ENCODE data around the gene NRP2.

NRP2 gene

DNA sequence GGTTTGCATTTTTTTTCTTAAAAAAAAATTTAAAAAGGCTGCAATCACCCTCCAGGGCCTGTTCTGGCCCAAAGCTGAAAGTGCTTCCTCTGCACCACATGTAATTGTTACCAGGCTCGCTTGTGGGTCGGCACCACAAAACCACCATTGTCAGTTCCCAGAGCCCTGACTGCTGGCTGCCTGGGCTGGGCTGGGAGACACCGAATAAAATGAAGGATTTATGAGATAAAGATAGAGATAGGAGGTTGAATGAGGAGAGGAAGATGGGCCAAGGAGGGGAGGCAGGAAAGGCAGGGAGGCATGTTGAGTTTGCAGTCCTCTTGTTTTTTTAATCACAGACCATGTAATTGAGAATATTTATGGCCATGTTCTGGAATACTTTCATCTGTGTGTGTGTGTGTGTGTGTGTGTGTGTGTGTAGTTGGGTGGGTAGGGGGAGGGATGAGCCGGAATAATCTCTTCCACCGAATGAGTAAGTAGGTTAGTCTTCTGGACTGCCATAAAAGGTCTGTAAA, 14.7 kb downstream of the NRP2 start:
- H3K4me3 ChIP-seq, result no peak overlapping the region
- no peak for DNase-seq (ENCODE audit: low spot score)
- peak overlapping the region in 1 of 2 donors; percentile 73 for H3K27ac ChIP-seq
- TF ChIP-seq, protein P1, sequence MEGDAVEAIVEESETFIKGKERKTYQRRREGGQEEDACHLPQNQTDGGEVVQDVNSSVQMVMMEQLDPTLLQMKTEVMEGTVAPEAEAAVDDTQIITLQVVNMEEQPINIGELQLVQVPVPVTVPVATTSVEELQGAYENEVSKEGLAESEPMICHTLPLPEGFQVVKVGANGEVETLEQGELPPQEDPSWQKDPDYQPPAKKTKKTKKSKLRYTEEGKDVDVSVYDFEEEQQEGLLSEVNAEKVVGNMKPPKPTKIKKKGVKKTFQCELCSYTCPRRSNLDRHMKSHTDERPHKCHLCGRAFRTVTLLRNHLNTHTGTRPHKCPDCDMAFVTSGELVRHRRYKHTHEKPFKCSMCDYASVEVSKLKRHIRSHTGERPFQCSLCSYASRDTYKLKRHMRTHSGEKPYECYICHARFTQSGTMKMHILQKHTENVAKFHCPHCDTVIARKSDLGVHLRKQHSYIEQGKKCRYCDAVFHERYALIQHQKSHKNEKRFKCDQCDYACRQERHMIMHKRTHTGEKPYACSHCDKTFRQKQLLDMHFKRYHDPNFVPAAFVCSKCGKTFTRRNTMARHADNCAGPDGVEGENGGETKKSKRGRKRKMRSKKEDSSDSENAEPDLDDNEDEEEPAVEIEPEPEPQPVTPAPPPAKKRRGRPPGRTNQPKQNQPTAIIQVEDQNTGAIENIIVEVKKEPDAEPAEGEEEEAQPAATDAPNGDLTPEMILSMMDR (IDR thresholded peaks at IDR 0.05), result no peak

DNA sequence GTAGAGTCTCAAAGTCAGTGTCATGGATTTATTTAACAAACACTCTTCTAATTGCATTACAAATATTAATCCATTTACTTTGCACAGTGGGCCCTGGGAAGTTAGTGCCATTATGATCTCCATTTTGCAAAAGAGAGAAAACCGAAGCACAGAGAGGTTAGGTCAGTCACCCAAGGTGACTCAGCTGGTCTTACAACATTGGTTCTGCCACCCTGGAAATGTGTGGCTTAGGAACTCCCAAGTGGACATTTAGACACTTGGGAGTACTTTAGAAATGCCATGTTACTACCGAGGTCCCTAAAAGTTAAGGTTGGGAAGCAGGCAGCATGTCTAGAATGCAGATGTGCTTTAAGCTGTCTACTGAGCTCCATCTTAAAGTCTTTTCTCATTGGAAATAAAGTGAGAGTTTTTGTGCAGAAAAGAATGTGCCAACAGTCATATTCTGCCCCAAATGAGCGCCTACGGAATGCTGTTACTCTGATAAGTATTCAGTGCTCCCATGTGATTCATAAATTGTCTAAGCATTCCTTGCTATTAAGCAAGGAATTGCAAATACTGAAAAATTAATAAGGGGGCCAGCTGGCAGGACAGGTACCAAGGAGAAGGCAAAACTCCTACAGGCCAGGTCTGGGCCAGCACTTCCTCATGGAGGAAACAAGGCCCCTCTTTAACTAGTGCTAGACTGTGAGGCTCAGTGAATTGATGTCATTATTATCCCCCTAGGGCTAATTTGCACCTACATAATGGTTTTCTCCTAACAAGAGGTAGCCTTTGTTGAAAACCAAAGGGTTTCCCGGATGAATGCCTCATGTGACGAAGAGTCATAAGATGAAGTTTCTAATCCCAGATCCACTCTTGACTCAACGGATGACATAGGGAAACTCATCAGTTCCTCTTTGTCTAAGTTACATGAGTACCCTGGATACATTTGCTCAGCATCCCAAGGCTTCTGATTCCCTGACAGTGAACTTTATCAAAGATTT, 16.3 kb downstream of the NRP2 start:
- Histone ChIP-seq H3K4me3 (no peak overlapping the region), H3K27ac (peak overlapping the region; percentile 49 to 84)
- no peak for DNase-seq (ENCODE audit: low spot score)
- TF ChIP-seq, protein P1 (IDR thresholded peaks at IDR 0.05), result no peak

DNA sequence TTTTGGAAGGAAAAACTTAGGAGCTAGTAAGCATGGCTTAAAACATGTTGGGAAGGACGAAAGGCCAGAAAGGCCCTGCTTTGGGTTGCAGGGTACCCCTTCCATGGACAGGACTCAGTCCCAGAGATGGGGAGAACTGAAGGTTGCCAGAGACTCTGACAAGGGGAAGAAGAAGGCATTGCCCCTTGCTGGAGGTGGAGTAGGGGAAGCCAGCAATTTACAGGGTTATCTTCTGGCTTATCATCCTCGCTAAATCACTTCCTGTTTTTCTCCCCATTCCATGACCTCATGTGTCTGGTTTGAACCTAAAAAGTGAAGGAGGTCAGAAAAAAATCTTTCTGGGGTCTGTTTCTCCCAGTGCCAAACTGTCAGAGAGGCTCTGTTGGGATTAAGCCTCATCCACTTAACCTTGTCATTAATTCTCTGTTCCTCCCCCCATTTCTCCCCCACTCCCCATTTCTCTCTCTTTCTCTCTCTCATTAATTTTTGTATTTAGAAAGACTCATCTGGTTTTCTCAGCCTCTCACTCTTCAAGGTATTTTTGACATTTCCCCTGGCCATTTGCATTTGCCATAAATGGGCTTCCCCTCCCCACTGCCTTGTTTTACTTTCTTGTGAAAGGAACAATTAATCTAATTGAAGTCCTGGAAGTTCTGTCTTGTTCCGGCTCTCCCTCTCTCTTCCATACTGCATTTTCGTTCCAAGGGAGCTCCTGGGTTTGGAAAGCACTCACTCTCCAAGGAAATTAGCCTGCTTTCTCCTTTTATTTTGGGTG, 17.4 kb downstream of the NRP2 start:
- no peak for DNase-seq (ENCODE audit: low spot score)
- peak overlapping the region; percentile 49 to 84 for H3K27ac ChIP-seq
- TF ChIP-seq, protein P1 (IDR thresholded peaks at IDR 0.05), result no peak
- H3K4me3 ChIP-seq, result no peak overlapping the region

DNA sequence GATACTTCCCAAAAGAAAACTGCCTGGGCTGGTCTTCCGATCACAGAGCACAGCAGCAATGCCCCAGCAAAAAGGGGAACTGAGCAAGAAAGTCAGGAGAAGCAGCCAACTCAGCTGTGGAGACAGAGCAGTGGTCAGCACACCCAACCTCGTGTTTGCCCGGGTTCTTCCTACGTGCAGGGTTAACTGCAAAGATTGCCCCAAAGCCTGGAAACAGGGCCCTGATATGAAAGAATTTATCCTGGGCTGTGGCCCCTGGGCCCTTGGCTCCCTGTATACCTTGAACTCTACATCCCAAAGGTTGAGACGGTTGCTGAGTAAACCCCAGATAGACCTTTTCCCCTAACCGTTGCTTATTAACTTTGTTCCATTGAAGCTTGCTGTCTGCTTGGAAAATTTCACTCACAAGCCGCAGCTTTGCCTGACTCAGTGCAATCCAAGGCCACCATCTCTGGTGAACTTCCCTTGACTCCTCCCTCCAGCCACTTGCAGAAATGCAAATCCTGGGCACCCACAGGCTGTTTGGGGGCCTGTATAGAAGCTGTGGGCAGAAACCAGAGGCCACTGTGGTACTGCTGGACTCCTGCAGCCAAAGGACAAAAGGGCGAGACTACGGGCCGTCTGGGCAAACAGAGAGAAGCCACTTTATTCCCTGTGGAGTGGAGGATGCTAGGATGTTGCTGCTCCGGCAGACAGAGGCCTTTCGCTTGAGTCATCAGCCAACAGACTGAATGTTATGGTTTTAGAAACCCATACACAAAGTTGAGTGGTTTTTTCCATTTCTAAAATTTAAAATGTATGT, 18.2 kb downstream of the NRP2 start:
- Histone ChIP-seq H3K4me3 (no peak overlapping the region), H3K27ac (peak overlapping the region; percentile 49 to 84)
- no peak for DNase-seq (ENCODE audit: low spot score)
- TF ChIP-seq, protein P1 (IDR thresholded peaks at IDR 0.05), result no peak

DNA sequence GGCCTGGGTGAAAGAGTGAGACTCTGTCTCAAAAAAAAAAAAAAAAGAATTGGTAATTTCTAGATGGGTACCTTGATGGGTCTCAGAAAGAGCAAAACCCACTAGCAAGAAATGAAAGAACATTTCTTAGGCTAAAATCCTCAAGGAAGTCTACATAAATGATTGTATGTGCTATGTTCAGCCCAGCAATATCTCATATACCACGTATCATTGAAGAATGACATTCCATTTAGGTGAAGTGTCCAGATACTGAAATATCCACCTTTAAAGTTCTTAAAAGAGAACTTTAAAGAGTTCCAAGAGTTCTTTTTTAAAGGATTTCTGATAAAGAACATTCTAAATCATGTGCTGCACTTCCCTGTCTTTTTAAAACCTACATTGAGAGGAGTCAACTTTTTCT, 19.2 kb downstream of the NRP2 start:
- no peak for DNase-seq (ENCODE audit: low spot score)
- H3K4me3 ChIP-seq, result no peak overlapping the region
- H3K27ac ChIP-seq, result peak overlapping the region; percentile 49 to 84
- TF ChIP-seq, protein P1 (IDR thresholded peaks at IDR 0.05), result no peak

DNA sequence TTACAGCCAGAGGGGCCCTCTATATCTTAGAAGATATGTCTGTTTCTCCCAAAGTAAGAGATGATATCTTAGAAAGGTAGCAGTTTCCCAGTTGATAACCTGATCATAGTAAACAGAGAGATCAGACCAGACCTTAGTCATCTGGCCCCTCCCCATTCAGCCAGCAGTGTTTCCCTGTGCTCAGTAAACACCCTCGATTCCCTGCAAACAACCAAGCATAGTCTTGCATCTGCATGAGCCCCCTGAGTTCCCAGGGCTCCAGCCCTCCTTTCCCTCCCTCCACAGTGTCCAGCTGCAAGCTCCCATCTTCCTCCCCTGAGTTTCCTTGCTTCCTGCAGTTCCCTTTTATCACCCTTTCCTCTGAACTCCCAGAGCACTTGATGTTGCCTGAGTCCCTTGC, 20.3 kb downstream of the NRP2 start:
- TF ChIP-seq, protein P1 (IDR thresholded peaks at IDR 0.05), result no peak
- Histone ChIP-seq H3K27ac (peak overlapping the region in 1 of 2 donors; percentile 84), H3K4me3 (no peak overlapping the region)
- no peak for DNase-seq (ENCODE audit: low spot score)
